Eye (tissue), 1 donor: ENCODE measurements around the gene TIMM44.
"Not testable (repeated sequence)": the region's sequence is repeated elsewhere in the genome, so short reads cannot be mapped to it uniquely, and the experiment has no call there.

Experiments
- DNase-seq: peaks from one replicate; pipeline ENCODE4 v3.0.0-alpha.2; 2015

Gene TIMM44

DNA sequence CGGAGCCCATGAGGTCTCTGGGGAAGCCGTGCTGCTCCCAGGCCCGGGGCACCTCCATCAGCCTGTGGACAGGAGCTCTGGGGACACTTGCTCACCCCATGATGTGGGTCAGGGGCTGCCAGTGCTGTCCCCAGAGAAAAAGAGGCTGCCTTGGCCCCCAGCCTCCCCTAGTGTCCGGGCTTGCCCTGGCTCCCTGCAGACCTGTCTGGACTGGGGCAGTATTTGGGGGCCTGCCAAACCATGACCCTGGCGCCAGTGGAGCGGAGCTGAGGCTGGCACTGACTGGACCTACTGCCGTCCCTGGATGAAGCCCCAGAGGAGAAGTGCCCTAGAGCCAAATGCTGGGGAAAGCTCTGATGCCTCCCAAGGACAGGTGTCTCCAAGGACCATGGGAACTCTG, 31.6 kb upstream of the TIMM44 start:
- no peak for DNase-seq

DNA sequence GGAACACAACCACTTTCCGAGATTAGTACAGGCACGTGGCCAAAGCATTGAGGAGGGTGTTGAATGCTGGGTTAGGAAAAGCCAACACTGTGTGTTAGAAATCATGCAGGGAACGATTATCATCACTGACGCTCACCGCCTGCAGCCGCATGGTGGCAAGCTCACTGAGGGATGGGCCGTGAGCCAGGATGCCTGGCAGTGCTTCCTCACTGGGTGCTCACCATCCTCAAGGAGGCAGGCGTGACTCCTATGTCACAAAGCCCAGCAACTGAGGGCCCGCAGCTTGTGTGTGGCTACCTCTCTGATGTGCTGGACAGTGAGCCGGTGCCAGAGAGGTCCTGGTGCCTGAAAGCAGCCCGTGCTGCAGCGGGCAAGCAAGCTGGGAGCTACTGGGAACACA, 30.4 kb upstream of the TIMM44 start:
- no peak for DNase-seq

DNA sequence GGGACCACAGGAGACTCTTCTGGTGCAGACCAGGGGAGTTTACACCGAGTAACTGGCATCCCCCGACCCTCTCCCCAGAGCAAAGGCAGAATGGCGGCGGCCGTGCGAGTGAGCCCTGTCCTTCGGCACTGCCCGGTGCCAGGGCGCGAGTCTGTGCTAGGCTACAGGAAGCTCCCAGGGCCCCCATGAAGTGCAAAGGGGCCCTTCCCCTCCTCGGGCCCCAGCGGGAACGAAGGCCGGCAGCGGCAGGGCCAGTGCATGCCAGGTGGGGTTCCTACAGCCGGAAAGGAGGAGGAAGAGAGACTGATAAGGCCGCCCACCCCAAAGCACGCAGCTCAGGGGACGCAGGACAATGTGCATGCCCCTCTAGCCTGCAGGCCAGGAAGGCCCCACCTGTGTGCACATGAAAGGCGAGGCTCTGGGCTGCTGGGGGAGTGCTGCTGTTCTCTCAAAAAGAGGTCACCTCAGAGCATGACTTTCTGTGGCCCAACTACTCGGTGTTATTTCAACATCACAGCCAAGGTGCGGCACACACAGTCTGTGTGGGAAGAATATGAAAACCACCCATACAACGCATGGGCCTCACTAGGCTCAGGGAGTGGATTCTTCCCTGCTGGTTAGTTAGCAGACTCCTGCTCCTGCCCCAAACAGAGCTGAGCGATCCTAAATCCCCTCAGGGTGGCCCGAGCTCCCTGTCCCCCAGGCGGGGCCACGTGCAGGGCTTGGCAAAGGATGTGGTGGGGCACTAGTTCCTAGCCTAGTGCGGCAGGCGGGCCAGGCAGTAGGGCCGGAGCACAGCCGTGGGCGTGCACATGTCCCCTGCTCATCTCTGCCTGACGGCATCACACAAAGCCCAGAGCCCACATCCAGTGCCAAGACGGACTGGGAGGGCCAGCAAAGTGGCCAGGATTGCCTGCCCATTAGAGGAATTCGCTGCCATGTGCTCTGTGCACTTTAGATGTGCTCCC, 28.4 kb upstream of the TIMM44 start:
- DNase-seq: no peak

DNA sequence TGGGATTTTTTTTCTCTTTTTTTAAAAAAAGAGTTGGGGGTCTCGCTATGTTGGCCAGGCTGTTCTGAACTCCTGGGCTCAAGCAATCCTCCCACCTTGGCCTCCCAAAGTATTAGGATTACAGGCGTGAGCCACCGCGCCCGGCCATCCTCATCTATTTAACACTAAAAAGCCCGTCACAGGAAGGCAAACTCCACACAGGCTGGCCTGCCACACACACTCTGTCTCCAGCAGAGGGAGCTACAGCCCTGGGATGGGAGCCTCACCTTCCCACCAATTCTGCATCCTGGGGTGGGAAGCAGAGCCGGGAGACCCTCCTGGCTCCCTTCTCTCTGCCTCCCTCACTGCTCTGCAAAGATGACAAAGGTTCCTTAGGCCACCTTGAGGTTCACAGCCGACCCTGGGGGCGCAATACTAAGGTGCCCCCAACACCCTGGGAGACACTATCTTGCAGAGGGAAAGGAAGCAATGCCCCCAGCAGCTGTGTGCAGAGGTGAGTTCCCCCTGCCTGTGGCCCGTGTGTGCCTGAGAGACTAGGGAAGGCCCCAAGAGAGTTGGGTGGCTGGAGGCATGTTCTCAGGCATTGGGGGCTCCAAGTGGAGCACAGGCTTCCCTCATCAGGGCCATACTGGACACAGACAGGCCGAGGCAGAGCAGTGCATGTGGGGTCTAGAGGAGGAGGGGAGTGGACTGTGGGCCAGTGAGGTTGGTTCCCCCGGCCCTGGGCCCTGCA, 27.4 kb upstream of the TIMM44 start:
- DNase-seq: peak; percentile 77

DNA sequence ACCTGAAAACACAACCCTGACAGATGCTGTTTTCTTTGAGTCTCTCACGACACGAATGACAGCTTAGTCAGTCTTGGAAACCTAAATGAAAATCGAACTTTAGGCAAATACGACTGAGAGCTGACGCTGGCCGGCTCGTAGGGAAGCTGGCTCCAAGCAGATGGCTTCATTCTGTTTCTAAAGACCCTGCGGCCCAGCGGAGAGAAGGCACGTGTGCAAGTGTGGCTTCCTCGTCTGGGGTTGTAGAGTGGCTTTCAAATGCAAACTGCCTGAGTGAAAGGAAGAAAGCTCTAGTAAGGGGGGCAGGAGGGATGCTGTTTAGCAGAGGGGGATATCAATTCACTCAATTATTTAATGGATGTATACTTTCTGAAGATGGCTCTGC, 26.1 kb upstream of the TIMM44 start:
- DNase-seq: no peak

DNA sequence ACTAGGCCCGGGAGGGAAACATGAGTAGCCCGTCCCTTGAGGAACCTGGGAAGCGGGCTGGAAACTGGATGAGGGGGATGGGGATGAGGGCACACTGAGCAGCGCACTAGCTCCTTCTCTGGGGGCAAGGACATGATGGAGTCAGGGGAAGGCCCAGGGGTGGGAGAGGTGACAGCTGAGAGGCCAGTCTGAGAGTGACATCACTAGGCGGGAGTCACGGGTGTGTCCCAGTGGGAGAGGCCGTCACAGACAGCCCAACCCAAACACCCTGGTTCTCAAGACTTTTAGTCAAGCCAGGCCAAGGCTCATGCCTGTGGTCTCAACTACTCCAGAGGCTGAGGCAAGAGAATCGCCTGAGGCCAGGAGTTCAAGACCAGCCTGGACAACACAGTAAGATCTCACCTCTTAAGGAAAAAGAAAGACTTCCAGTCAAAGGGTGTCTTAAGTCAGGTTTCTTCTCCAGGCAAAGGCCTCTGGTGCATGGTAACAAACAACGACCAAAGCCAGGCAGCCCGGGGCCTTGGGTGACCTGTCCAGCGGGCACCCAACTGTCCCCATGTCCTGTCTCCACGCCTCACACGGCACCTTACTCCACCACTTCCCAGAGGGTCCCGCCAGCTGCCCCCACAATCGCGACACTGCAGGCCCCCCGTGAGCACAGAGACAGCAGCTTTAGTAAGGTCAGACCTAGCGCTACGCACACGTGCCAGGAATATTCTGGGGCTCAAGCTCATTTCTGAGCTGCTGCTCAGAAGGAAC, 25.5 kb upstream of the TIMM44 start:
- DNase-seq: no peak

DNA sequence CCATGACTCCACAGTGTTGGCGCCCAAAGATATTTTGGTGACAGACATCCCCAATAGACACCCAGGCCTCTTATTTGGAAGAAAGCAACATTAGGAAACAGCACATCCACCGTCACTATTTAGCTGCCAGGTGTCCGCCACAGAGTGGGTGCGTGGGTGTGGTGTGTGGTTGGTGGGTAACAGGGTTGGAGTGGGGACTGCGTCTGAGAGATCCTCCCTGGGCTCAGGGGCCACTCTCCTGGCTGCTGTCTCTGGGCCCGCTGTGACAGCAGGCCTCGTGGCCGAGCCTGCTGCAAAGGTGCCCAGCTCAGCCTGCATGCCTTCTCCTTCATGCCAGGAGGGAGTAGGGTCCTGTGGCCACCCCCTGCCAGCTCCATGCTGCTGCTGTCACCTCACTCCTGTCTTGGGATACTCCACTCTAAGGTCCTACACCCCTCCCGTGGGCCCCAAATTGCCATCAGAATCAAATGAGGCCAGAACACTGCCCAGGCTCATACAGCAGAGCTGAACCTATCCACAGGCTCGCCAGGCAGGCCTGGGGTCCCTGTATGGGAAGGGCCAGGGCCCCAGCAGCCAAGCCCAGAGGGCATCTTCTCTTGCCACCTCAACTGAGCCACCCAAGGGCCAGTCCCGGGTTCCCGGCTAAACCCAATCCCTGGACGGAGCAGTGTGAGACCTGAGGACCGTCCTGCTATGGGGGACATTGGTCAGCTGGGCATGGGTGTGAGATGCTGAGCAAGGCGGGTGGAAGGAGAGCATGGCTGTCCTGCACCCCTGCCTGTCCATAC, 24.7 kb upstream of the TIMM44 start:
- DNase-seq: no peak

DNA sequence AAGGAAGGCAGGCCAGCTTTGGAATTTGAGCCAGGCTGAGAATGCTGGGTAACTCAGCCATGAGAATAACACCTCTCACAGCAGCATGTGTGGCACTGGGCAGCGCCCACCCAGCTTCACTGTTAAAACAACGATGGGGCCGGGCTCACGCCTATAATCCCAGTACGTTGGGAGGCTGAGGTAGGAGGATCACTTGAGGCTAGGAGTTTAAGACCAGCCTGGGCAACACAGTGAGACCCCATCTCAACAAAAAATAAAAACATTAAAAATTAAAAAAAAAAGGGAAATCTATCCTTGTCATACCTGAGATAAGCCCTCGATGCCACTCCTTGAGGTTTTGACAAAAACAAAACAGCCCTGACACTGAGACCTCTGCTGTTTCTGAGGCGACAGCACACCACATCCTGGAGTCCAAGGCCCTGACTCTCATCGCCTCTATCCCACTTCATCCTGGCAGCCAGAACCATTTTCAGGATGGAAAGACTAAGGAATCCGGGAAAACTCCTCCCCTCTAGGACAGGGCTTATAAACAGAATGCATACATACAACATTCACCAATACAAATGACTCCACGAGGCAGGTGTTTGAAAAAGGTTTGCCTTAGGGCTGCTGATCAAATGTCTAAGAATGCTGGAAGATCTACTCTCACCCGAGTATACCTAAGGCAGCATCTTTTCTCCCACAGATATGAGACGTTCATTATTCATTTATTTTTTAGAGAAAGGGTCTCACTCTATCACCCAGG, 22.6 kb upstream of the TIMM44 start:
- DNase-seq: no peak

DNA sequence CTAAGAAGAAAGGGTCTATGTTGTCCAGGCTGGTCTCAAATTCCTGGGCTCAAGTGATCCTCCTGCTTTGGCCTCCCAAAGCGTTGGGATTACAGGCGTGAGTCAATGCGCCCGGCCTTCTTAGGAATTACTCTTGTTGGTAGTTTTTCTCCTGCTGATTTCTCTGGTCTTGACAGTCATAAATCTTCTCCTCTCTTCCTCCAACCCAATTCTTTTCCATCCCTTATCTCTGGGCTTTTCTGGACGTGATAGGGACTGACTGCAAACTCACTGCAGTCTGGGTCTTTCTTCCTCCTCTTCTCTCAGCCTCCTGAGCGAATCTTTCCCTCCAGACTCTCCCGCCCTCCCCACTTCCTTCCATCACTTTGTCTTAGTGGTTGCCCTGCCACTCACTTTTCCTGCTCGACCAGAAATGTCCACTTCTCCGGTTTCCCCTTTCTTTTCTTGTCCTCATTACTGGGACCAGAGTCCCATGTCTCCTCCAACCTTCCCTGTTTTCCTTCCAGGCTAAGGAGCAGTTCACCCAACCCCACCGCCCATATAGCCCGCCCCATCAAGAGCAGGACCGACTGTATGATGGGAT, 21.9 kb upstream of the TIMM44 start:
- no peak for DNase-seq

DNA sequence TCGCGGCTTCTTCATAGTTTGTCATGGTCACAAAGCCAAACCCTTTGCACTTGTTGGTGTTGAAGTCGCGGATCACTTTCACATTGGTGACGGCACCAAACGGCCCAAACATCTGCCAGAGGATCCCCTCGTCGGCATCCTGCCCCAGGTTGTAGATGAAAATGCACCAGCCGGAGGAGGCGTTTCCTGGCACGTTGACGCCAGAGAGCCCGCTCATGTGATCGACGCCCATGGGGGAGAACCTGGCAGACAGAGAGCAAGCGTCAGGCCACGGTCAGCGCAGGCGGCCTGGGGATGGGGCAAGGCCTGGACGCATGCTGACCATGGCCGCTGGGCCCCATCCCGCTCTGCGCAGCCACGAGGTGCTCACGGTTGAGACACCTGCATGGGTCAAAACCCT, 20.1 kb upstream of the TIMM44 start:
- no peak for DNase-seq

DNA sequence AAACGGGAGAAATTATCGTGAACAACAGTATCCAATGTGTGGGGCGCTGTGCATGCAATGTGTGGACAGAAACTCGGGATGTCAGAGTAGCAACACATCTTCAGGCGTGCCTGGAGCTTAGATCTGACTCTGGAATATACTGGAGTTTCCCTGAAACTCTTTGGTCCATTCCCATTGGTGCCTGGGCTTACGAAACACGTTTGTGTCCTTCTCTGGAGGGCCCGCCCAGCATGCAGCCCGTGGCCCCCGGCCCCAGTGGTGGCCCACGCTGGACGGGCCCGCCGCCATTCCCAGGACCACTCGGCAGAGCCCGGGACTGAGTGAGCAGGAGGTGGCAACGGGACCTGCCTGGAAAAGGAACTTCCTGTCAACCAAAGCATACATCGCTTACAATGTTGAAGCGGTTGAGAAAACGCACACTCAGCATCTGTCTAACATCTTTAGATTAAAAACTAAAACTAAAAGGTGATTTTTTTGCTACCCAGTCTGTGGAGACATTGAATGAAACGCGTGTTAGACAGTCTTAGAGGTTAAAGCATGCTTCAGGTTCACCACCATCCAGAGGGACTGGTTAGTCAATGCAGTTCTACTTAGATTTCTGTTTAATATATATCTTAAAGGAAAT, 19.3 kb upstream of the TIMM44 start:
- DNase-seq: no peak

DNA sequence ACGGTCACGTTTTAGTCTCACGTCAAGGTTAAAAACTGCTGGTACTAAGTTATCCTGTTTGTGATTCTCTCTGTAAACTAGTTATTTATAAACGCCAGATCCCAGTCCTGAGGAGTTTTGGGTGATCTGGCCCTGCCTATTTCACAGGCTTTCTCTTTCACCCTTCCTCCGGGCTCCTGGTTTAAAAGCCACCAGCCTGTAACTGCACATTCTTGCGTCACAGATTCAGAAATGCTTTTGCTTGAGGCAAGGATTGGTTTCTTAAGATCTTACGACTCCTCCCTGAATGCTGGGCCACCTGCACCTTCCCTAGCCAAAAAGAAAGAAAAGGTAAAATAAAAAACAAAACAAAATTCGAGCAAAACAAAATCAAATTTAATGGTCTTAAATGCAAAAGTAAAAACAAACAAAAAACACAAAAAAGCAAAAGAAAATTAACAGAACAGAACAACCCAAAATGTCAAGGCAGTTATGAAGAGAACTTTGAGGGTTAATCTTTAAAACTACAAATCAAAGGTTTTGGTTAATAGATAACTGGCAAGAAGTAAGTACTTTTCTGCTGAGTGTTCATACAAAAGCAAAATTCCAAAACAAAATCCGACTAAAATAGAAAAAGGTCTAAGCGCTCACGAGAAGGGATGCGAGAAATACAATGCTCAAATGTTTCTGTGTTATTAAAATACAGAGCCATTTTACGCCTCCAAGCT, 18.6 kb upstream of the TIMM44 start:
- no peak for DNase-seq

DNA sequence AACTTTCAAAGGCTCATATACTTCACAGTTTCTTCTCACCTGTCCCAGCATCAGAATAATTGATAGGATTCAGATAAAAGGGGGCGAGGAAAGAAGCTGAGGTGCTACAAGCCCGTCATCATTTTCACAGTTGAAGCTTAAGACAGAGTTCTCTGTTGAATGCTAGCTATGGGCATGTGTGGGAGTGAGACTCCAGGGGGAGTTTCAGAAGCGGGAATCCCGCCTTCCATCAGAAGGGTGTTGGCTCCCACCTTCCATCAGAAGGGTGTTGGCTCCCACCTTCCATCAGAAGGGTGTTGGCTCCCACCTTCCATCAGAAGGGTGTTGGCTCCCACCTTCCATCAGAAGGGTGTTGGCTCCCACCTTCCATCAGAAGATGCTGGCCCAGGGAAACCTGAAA, 17.6 kb upstream of the TIMM44 start:
- DNase-seq: not testable (repeated sequence)

DNA sequence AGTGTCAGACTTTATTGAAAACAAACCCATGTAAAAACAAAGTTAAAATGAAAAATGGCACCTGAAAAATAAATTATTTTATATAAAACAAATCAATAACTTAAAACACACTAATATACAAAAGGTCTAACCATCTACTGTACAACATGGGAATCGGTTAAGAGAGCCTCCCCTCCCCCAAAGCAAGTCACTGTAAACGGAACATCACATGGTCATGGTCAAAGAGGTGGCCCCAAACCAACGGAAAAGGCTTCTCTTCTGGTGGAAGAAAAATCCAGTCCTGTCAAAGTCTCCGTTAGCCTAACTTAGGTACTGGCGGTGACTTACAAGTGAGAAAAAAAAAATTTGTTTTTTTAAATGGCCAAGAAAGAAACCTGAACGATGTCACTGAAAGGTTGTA, 15.7 kb upstream of the TIMM44 start:
- no peak for DNase-seq

DNA sequence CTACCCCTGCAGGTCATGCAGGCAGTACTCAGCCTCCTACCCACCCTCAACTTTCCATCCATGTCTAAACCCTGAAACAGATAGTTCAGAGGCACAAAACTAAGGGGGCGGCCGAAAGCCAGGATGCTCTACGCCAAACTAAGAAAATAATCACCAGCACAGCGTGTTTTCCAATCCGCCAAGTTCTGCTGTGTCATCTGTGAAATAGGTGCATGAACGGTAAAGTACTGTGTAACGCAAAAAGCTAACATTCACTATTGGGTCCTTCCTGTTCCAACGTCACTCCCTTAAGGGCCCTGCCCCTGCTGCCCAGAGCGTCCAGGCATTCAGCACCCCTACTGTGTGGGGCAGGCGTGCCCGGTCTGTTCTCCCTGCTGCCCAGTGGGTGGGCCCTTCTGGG, 12.2 kb upstream of the TIMM44 start:
- no peak for DNase-seq

DNA sequence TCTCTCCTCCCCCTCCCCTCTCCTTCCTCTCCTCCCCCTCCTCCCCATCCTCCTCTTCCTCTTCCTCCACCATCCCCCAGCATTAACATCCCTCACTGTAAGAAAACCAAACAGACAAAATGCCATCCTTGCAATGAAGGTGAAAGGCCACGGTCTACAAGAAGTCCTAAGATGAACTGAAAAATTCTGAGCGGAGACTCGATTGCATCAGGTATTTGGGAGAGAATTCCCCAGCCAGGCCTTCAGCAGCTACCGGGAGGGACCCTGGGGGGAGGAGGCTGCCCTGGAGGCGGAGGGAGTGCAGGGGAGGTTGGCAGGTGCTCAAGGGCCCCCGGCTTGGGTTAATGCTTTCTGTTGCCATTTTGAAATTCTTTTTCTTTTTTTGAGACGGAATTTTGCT, 10.1 kb upstream of the TIMM44 start:
- DNase-seq: no peak

DNA sequence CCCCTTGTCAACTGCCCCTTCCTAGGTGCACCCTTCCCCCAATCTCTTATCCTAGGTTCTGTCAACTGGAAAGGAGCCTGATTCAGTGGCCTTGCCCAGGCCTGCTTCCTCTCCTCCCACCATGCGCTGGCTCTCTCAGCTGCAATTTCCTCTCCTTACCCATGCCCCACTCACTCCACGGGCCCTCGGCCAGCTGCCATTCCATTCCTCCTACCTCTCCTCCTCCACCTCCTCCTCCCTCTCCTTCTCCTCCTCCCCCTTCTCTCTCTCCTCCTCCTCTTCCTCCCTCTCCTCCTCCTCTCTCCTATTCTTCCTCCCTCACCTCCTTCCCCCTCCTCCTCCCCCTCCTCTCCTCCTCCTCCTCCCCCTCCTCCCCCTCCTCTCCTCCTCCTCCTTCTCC, 9.6 kb upstream of the TIMM44 start:
- no peak for DNase-seq

DNA sequence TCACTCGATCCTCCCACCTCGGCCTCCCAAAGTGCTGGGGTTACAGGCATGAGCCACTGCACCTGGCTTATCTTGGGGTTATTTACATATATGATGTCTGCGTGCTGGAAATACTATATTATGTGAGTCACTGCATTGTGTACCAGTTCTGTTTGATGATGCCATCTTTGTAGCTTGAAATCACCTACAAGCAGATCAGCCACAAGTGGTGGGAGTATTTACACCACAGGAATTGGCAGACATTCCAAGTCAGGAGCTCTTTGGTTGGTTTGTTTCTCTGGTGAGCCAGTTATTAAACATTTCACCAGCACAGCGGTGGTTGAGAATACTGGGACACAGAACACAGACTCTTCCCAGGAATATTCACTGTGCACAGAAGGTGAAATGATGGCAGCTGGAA, 4.5 kb upstream of the TIMM44 start:
- no peak for DNase-seq

DNA sequence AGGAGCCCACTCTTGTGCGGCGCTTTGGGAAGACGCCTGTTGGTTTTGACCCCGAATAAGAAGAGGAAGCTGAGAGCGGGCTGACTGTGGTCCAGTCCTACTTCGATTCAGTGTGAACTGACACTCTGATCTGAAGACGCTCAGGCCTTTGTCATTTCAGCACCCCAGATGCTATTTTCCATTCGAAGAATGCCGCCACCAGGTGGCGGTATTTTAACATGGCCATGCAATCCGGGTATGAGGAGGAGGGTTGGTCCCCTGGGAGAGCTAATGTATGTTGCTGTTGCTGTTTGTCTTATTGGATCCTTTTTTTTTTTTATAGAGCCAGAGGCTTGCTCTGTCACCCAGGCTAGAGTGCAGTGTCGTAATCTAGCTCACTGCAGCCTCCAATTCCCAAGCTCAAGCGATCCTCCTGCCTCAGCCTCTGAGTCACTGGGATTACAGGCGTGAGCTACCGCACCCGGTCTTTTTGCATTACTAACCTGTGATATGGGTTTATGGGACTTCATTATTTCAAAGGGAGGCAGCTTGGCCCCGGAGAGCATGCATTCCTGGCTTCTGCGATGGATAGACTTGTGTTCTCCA, 803 bp upstream of the TIMM44 start:
- peak; percentile 98 for DNase-seq

DNA sequence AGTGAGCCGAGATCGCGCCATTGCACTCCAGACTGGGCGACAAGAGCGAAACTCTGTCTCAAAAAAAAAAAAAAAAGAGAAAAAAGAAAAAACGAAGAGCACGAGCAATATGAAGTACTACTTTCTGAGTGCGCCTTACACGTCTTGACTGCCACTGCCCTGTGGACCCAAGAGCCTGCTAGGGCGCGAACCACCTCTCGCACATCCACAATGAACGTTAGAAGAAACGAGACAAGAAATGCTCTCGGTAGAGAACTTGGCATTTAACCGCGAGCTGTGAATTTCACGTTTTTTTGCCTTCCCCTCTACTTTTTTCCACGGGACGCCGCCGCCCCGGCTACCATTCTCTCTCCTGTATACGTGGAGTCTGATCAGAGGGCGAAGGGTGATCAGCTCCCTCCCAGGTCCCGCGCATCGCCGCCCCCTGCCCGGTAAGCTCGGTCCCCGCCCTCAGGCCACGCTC, 454 bp downstream of the TIMM44 start:
- DNase-seq: no peak
